ENCODE measurements around the gene RHOBTB3.

RHOBTB3 gene

GRCh38 chr5:95713960-95714710, 17.0 kb upstream of the RHOBTB3 start:
- no peak for FAIRE-seq

GRCh38 chr5:95715799-95716461, 15.2 kb upstream of the RHOBTB3 start:
- no peak for FAIRE-seq

- no peak for FAIRE-seq
Measured at GRCh38 chr5:95717439-95717838, 13.7 kb upstream of the RHOBTB3 start.

DNA sequence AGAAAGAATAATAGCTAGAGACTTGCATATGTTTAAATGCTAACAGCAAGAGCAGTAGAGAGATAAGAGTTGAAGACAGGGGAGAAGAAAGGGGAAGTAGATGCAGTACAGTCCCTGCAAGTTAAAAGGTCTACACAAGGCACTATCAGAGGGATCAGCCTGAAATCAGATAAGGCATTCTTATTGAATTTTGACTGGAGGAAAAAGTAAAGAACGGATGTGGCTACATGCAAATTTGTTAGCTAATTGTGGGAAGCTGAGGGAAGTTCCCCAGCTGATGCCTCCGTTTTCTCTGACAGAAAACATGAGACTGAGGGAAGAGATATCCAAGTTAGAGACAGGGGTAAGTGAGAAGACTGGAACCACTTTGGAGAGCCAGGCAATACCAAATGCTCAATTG, 12.9 kb upstream of the RHOBTB3 start:
- no peak for FAIRE-seq

DNA sequence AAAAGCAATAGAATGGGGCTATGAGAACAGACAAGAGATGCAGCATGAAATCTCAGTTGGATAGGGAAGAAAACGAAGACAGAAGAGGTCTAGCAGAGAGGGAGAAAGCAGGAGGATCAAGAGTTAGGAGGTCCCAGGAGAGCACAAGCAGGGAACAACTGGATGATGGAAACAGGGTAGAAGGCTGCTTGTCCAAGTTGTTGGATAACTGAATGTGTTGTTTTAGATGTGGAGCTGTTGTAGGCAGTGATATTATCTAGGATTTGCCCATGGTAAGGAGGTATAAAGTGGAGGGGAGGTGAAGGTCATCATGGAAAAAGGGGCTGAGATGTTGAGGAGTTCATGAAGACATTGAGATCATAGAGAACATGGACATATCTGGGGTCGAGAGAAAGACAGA, 12.4 kb upstream of the RHOBTB3 start:
- no peak for FAIRE-seq

- no peak for FAIRE-seq
Measured at GRCh38 chr5:95720094-95720786, 10.9 kb upstream of the RHOBTB3 start.

DNA sequence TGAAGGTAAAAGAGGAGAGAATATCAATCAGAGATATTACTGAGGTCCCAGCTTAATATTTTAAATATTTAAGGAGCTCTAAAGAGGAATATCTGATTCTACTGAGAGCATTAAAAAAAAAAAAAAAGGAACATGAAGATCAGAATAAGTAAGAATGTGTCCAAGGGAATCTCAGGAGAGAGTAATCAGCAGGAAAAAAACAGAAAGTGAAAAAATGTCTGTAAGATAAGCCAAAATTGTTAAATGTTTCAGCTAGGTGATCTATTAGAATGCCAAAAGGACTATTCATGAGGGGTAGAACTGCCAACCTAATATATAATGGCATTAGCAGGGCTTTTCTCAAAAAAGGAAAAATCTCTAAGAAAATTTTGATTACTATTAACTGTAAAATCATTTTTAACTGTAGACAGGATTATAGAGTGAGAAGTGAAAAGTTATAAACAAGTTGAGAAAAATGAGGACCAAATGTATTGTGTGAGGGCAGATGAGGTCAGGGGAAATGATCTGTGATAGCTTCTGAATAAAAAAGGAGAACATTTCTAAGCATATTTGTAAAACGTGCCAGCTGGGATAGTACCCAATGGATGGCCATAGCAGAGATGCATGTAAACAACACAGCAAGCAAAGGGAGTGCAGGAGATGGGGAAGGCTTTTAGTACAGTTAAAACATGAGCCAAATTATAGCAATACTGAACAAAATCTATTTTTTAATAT, 9.4 kb upstream of the RHOBTB3 start:
- FAIRE-seq = no peak

DNA sequence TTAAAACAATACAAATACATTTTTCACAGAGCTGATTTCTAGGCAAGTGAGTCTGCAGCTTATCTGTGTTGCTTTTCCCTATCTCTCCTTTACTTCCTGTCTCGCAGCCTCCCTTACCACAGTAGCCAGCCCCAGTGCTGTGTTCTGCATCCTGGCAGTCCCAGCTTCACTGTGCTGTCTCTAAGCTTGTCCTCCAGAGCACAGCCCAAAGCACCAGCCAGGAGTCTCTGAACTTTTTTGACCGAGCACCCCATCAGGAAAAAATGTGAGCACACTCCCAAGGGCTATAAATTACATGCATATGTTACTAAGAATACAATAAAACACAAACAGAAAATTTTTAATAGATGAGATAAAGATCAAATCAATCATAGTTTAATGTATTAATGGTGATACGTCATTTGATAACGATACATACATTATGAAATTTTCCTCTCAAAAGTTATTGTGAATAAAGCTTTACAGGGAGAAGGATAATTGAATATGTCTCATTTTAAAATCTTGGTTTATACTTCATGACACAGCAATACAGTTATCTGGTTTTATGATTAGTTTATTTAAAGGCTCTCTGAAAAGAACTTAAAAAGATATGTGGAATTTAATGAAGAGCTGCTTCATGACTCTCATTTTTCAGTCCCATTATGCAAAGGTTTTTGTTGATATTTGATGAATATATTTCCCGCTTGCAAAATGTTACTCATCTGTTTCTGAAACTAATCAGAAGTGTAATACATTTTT, 7.3 kb upstream of the RHOBTB3 start:
- FAIRE-seq = no peak

GRCh38 chr5:95725071-95725820, 5.9 kb upstream of the RHOBTB3 start:
- no peak for FAIRE-seq

- no peak for FAIRE-seq
Measured at GRCh38 chr5:95725937-95726810, 5.0 kb upstream of the RHOBTB3 start.

DNA sequence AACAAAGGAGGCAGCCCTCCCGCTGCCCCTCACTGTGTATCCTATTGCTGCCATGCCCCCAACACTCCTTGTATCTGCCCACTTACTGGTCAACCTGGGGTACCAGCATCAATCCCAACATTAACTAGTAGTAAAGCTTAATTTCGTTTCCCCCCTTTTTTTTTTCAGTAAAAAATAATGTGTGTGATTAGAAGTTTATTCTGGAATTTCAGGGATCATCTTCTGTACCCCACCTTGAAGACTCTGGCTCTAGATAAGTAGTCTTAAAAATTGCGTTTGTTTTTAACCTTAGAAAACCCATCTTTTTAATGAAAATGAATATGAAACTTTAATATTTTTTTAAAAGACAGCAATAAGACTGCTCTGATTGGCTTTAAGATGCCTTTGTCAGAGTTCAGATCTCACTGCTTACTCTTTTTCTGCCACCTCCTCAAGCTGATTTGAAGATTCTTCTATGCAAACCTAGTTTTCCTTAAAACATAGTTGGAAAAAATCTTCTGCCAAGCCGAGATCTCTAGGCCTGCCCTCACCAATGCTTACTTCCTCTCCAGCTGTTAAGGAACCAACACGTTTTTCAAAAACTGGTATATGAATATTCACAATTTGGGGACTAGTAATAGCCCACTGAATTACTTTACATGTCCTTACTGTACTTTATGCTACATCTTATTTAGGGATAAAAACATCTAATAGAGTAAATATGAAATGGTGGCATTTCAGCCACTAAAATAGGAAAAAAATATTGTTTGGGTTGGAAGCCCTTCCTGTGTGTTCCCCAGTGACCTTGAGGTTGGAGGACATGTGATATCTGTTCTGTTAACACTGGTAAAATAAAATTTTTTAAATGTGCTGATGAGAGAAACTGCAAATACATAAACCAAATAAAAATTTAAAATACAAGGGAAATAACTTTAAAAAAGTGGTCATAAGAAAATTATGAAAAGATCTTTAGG, 4.0 kb upstream of the RHOBTB3 start:
- FAIRE-seq = no peak

- no peak for FAIRE-seq
Measured at GRCh38 chr5:95727764-95728191, 3.4 kb upstream of the RHOBTB3 start.

DNA sequence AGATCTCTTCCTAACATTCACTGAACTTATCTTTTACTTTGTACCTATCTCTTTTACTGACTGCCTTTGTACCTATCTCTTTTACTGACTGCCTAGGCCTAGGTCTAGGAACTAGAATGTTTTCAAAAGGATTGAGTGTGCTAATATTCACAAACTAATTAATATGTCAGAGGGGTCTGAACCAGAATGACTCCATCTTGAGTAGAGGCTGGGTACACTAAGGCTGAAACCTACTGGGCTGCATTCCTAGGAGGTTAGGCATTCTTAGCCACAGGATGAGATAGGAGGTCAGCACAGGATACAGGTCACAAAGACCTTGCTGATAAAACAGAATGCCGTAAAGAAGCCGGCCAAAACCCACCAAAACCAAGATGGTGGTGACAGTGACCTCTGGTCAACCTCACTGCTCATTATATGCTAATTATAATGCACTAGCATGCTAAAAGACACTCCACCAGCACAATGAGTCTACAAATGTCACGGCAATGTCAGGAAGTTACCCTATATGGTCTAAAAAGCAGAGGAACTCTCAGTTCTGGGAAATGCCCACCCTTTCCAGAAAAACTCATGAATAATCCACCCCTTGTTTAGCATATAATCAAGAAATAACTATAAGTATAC, 2.5 kb upstream of the RHOBTB3 start:
- FAIRE-seq = no peak

DNA sequence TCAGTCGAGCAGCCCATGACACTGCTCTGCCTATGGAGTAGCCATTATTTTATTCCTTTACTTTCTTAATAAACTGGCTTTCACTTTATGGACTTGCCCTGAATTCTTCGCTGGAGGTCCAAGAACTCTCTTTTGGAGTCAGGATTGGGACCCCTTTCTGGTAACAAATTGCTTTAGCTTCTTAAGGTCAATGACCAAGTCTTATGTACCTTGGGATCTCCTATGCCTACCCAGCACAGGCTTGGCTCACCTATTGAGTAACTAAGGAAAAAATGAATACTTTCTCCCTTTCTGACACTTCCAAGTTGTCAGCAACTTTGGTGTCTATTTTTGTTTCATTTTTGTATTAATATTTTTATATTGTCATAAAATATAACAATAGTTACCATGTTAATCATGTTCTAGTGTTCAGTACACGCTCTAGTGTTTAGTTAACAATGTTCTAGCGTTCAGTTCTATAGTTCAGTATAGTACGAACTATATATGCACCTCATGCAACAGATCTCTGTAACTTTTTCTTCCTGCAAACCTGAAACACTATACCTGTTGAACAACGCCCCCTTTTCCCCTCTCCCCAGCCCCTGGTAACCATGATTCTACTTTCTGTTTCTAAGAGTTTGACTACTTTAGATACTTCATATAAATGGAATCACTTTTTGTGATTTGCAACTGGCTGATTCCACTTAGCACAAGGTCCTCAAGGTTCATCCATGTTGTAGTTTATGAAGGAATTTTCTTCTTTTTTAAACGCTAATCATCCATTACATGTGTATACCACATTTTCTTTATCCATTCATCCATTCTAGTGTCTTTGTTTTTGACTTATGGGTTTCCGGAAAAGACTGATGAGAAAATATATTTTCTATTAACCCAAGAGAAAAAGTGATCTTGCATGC, 1.8 kb upstream of the RHOBTB3 start:
- no peak for FAIRE-seq

- FAIRE-seq = no peak
Measured at GRCh38 chr5:95730011-95730700, 980 bp upstream of the RHOBTB3 start.

- FAIRE-seq = no peak
Measured at GRCh38 chr5:95731571-95732554, 727 bp downstream of the RHOBTB3 start.

Measured in A204.1 (cell line).